CD4-positive, alpha-beta T cell treated with Interferon alpha-2 for 1 hour (primary cell): Measurements from ENCODE around the gene KARS1.
"Not testable (repeated sequence)": the region's sequence is repeated elsewhere in the genome, so short reads cannot be mapped to it uniquely, and the experiment has no call there.

Experiments used
- DNase-seq, 2 donors: peaks; one replicate each; pipeline ENCODE4 v3.0.0-alpha.2; 2020 to 2022

The KARS1 gene

DNA sequence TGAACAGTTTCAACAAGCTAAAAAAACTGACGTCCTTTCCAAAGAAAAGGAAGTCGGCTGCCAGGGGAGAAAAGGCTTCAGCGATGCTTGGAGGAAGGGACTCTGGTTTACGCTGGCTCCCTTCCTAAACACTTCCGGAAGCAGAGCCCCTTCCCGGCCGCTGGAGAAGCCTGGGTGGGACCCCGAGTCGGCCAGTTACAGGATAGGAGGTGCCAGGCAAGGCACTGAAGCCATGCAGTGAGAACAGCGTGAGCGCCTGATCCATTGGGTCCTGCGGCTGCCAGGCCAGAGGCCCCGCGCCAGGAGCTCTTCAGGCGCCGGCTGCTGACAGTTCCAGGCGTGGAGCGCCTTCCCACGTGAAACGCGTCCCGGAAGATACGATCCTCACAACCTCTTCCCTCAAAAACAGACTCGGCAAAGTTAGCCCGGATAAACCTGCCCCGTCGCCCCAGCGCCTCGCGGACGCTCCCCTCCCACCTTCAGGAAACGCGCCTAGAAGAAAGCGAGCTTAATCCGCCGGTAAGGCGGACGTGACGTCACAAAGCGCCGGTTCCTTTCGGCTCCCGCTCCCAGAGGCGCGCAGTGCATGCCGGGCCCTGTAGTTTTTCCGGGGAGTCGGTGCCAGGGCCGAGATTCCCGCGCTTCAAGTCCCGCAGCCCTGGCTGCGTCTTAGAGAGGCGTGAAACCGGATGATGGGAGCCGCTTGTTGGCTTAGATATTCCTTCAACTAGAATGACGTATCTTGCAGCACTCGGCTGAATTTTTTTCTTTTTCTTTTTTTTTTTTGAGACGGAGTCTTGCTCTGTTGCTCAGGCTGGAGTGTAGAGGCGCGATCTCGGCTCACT is 24.5 kb downstream of the KARS1 start, which contains the start of gene ADAT1:
TSS of gene ADAT1 (minus strand) at position 521 of the 845 bp plus-strand sequence. CDS start 2,482 bp downstream, outside the sequence.
- DNase-seq, result peak; percentile 98

DNA sequence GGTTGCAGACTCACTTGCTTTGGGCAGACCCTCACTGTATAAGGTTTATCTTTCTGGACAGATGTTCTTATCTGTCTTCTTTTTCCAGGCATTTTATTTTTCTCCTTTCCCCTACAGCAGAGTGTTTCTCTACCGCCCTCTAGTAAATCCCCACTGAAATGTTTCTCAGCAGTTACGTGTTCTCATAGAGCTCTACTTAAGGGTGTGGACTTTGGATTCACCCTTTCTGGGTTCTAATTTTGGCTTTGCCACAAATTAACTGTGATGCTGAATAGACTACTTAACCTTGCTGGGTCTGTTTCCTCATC is 26.3 kb downstream of the KARS1 start:
- peak in 1 of 2 donors; percentile 61 for DNase-seq

DNA sequence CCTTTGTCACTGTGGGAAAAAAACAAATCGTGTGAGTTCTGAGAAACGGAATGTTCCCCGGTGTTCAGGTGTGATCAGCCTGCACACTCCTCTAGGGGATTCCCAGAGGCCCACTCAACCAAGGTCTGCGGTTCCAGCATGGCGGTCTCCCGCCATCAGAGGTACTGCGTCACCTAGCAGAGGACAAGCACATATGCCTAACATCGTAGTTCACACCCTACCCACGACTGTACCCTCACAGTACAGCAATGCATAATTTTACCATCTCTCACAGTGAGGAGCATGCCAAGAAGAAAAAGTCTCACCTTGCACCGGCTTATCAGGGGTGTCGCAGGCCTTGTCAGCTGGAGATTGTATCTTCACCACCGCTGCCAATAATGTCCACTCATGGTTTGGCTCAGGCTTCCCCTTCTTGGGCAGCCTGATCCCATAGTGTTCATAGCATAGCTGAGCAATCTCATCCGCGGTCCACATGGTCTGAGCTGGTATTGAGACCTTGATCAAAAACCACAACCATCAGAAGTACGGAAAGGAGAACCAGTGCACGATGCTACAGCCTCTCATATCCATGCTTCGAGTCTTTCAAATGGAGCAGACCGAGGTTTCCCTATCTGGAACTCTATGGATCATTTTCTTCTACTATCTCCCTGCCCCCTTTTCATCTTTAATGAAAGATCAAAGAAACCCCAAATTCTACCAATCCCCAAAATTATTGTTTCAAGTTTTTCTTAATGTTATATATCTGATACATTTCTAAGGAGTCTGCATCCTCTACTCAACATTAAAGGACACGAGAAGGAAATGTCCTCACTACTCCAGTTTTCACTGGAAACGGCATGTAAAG is 26.9 kb downstream of the KARS1 start:
- DNase-seq, result peak; percentile 74 to 87

DNA sequence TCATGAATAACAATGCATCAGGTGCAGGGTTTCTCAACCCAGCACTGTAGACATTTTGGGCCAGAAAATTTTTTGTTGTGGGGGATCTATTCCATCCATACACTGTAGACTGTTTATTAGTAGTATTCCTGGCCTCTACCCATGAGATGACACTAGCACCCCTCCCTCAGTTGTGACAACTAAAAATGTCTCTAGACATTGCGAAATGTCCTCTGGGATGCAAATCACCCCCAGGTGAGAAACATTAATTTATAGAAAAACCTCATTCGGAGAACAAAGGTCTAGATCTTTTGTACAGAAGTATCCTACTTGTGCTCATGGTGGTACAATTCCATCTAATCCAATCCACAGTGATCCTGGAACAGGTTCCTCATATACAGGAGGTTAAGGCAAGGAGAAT is 28.7 kb downstream of the KARS1 start:
- DNase-seq, result no peak

DNA sequence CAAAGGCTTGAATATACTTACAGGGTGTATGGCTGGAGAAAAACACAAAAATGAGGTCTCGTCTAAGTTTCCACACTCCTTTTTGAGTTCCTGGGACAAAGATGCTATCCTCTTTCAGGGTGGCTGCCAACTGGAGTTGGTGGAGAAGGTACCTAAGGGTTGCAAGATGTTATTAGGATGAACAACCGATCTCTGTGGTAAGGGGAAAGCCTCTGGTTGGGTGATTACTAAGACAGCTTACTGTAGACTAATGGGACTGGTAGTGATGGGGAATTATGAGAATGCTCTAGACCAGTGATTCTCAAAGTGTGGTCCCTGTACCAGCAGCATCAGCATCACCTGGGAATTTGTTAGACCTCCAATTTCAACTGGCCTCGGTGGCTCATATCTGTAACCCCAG is 30.3 kb downstream of the KARS1 start:
- DNase-seq, result no peak

DNA sequence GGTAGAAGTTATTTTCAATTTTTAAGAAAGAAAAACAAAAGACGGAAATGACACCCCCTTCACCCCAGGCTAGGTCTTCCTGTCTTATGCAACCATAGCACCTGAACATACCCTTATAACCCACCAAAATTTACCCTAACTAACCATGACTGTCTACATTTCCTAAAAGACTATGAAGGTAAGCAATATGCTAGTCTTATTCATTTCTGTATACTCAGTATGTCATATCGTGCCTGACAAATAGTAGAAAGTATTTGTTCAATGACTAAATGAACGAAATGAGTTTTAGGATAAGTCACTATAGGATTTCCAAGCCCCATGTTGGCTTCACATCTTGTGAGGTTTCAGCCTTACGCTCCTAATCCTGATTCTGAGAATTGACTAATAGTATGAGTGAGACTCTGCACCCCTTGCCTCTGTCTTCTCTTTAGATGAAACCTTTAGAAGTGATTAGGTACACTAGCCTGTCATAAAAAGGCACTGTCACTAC is 30.9 kb downstream of the KARS1 start:
- DNase-seq, result peak in 1 of 2 donors; percentile 53

DNA sequence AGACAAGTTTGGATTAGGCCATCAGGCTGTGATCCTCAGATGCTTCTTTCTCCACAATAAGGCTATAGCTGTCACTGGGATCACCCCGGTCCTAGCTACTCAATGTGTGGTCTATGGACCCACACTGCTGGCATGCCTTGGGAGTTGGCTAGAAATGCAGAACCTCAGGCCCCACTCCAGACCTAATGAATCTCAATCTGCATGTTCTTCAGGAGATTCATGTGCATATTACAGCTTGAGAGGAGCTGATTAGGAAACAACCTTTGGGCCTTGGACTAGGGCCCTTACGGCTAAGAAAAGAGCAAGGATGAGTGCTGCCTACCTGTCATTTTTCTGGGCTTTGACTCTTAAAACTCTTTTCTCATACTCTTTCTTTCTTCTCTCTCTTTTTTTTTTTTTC is 31.8 kb downstream of the KARS1 start:
- no peak for DNase-seq

DNA sequence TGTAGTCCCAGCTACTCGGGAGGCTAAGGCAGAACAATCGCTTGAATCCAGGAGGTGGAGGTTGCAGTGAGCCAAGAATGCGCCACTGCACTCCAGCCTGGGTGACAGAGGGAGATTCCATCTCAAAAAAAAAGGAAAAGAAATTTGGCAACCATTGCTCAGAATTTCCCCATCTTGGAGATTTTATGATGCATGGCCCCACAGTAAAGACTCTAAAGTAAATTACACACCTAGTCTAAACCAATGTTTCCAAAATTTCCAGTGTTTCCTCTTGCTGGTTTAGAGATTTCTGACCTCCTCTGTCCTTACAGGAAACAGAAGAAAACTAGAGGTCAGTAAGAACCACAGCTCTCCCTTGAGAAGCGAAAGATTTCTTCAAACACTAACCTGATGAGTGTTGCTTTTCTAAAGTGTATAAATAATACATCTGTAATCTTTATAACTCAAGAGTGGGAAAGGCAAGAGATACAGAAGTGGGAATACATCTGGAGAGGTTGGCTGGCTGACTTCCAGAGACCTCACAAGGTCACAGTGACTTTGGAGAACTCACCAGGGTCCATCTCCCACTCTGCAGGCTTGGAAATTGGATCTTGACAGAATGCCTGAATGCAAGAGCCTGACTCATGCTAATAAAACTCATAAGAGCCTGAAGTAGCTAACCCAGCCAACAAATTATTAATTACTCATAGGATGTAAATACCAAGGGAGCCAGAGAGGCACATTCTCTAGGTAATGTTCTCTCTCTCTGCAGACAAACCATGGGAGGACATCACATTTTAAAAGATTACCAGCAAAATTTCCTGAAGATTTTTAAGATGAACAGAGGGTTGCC is 33.2 kb downstream of the KARS1 start:
- DNase-seq, result no peak

DNA sequence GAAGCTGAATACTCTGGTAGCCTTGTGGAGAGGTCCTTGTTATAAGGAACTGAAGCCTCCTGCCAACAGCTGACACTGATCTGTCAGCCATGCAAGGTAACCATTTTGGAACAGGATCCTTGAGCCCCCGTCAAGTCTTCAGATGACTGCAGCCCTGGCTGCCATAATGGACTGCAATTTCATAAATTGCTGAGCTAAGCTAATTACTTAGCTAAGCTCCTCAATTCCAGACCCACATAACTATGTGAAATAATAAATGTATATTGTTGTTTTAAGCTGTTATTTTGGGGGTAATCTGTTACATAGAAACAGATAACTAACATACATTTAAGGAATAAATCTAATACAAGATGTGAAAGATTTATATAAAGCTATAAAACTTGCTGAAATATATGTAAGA is 41.0 kb downstream of the KARS1 start:
- no peak for DNase-seq

DNA sequence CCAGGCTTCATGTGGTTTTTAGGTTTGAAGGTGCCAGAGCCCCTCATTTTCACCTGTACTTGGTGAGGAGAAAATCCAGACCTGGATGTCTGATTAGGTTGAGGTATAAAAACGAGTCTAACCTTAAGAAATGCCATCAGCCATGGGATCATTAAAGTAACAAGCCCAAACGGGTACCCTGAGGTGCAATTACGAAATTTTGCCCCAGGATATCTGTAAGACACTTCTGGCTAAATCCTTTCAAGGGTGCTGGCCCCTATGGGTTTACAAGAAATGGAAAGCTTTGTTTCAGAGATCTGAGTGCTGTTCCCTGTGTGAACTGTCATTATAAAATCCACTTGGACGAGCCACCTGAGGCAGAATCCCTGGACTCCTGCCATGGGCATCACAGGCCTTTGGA is 44.2 kb downstream of the KARS1 start:
- no peak for DNase-seq

DNA sequence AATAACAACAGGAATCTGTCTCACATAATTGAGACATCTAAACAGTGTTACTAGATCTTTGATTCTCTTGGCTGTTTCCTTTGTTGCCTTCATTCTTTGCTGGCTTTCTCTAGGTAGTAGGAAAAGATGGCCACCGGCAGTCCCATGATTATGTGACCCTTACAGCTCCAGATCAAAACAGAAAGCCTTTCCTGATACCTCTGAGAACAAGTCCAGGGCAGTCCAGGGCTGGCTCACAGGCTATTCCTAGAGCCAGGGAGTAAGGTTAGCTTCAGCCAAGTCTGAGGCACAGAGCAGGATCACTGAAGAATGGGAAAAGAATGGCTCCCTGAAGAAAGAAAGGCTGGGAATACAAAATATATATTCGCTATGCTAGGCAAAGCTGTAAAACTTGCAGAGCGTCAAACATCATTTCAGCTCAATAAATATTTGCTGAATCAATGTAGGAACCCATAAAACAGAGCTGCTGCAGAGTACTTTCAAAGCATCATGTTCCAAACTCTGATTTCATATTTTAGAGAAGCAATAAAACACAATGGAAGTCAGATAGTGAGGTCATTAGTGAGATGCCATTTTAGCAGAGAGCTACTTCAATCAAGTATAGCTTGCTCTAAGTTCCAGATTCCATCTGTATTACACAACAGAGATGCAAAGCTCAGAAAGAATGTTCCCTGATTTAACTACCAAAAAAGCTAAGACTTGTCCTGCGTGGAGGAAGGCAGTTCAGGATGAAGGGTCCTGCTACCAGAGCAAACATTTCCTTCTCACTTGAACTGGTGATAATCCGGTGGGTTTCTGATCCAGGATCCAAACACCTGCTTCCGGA is 47.8 kb downstream of the KARS1 start:
- DNase-seq, result no peak

DNA sequence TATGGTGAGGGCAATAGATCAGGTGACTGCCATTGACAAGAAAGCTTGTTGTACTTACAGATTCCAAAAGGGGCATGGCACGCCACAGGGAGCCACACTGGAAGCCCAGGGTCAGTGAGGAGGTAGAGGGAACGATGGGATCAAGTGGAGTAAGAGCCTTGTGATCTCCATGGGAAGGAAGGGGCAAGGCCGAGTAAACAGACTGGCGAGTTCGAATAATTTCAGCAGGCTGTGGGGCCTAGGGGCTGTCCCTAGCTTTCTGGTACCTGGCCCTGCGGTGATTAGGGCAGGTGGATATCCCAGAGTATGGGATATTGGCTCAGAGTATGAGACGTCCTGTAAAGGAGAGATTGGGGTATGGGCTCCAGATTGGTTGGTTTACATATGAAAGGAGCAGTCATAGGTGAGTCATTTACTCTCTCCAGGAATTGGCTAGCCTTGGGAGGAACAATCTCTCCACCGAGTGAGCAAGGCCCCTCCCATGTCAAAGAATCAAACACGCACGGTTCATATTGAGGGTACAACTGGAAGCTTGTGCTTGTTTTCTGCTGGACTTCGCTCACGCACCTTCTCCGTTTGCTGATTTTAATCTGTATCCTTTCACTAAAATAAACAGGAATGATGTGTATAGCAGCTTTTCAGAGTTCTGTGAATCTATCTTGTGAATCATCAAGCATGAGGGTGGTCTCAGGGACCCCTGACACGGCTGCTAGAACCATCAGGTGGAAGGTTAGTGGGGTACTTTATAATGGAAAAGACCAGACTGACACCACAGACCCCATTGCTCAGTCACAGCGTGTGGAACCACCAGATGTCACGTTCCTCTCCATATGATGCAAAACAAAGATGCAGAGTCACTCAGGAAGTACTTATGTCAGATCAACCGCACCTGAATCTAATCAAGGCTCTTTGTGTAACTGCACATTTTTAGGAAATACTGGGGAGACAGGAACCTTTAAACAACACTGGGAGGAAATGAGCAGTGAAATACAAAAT is 53.3 kb downstream of the KARS1 start:
- DNase-seq, result no peak

DNA sequence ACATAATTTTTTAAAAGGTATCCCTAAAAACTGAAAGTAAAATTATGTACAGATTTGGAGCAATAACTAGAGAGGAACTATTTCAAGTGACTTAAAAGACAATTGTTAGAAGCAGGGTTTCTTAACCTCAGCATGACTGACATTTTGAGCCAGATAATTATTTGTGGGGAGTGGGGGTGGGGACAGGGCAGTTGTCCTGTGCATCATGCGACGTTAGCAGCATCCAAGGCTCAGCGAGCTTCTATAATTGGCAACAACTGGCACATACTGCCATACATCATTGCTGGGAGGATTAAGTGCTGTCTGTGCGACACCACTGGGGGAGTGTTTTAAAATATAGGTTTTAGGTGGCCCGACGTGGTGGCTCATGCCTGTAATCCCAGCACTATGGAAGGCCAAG is 54.2 kb downstream of the KARS1 start:
- no peak for DNase-seq

DNA sequence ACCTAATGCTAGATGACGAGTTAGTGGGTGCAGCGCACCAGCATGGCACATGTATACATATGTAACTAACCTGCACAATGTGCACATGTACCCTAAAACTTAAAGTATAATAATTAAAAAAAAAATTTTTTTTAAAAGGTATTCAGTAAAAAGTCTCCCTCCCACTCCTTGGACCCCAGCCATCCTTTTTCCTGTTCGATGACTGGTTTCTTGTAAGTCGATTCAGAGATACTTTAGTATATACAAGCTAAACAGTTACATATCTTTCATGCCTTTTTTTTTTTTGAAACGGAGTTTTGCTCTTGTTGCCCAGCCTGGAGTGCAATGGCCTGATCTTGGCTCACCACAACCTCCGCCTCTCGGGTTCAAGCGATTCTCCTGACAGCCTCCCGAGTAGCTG is 55.5 kb downstream of the KARS1 start:
- not testable (repeated sequence) for DNase-seq

DNA sequence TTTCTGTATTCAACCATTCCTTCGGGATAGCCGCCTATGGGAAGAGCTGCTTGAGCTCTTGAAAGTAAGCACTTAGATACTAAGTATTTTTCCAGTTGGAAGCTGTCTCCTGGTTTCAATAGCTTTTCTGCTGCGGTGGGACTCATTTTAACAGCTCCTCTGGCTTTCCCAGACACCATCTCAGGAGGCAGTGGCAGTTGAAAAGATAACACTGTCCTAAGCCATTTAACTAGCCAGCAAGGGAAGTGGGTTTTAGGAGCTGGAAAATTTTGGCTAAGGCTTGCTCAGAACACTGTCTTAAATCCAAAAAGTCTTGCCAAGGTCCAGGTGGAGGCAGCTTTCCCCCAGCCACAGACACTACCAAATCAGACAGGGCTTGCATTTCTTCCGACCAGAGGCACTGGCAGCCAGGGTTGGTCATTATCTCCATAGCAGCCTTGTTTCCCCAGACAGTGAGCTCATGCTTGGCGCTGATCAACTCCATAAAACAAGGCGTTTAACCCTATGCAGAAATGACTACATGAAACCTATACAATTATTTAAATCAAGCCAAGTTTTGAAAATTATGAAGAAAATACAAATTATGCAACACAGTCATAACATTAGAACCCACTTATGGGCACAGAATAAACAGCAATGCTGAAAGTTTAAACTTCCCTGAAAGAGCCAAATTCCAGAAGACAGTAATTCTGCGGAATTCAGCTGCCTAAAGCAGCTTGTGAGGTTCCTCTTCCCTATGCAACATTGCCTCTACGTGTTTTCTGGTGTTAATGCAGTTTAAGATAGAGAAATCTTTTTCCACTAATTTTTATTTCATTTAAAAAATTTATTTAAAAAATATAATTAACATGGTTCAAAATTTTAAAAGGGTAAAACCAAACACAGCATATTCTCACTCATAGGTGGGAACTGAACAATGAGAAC is 56.3 kb downstream of the KARS1 start:
- no peak for DNase-seq

DNA sequence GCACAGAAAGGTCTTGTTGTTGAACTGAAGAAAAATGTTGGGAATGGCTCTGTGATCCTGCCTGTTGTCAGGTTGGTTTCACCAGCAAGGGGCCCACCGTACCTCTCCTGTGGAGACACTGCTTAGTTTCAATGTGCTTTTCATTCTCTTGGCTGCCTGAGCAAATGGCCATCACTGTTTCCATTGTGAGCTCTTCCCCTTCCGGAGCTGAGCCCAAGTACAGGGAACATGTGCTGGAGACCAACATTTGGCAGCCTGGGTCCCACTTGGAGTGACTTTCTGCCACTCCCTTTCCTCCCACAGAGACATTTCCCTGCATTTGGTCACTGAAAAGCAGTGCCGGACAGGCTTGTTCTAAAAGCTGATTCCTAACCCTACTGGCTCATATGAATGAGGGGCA is 58.2 kb downstream of the KARS1 start:
- no peak for DNase-seq

DNA sequence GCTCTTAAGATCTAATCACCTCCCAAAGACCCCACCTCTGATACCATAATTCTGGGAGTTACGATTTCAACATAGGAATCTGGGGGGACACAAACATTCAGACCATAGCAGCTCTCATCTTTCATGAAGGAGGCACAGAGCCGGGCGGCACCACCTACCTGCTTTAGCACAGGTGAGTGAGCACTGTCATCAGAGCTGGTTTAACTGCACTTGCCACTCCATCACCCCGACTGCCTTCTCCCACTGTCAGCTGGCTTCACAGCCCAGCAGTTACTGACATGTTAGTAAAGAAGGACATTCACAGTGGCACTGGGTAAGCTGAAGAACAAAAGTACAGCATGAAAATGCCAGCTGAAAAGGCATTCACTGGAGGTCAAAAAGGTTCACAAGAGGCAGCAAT is 58.7 kb downstream of the KARS1 start:
- DNase-seq, result no peak

DNA sequence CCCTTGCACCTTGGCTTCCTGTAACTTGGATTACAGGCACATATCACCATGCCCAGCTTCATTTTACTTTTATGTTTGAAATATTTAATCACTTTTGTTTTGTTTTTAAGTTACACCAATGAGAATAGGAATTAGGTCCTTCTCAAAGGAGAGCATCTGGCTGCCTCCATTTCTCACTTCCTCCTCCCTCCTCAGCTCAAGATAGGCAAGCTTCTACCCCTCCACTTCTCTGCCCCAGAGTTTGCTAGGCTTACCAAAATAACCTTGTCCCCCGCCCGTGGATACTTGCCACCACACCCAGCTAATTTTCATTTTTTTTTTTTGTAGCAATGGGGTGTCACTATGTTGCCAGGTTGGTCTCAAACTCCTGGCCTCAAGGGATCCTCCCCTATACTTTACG is 63.4 kb downstream of the KARS1 start:
- no peak for DNase-seq

DNA sequence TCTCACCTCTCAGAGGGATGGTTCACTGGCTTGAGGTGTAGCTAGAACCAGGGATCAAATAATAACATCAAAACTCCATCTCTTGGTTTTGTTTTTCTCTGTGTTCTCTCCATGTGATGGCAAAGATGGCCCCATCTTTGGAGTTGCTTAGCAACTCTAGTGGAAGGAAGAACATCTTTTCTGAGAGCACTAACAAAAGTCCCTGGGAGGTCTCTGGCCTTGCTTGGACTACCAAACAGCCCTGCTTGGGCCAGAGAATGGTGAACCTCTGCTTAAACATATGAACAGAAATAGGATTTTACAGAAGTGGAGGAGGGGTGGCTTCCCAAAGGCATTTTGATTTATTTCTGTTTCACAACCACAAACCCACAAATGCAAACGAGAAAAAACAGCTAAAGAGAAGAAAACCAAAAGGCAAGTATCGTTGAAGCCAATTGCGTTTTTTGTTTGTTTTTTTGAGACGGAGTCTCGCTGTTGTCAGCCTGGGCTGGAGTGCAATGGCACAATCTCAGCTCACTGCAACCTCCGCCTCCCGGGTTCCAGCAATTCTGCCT is 68.1 kb downstream of the KARS1 start:
- no peak for DNase-seq
